ENCODE measurements around the gene ETV6.

ETV6 gene

GRCh38 chr12:11645391-11645790, 4.1 kb upstream of the ETV6 start:
- H3K27ac ChIP-seq = no peak overlapping the region
- TF ChIP-seq ZFX (IDR thresholded peaks at IDR 0.05; ENCODE audit: borderline replicate concordance) (no peak), CTCF (IDR thresholded peaks at IDR 0.05) (no peak)

GRCh38 chr12:11648514-11649412, 711 bp upstream of the ETV6 start:
- peak overlapping the region; percentile 99 for H3K27ac ChIP-seq
- TF ChIP-seq CTCF (IDR thresholded peaks at IDR 0.05) (no peak), ZFX (IDR thresholded peaks at IDR 0.05; ENCODE audit: borderline replicate concordance) (no peak)

GRCh38 chr12:11650286-11651281, 1.1 kb downstream of the ETV6 start:
- no peak for TF ChIP-seq ZFX (IDR thresholded peaks at IDR 0.05; ENCODE audit: borderline replicate concordance)
- no peak for TF ChIP-seq CTCF (IDR thresholded peaks at IDR 0.05)
- H3K27ac ChIP-seq = peak overlapping the region; percentile 99

GRCh38 chr12:11651381-11651780, 1.9 kb downstream of the ETV6 start:
- TF ChIP-seq ZFX (IDR thresholded peaks at IDR 0.05; ENCODE audit: borderline replicate concordance) (no peak), CTCF (IDR thresholded peaks at IDR 0.05) (no peak)
- no peak overlapping the region for H3K27ac ChIP-seq

- TF ChIP-seq ZFX (IDR thresholded peaks at IDR 0.05; ENCODE audit: borderline replicate concordance) (no peak), CTCF (IDR thresholded peaks at IDR 0.05) (no peak)
- no peak overlapping the region for H3K27ac ChIP-seq
These were observed 2.3 kb downstream of the ETV6 start for GRCh38 chr12:11651785-11652184.

GRCh38 chr12:11652351-11653040, 3.0 kb downstream of the ETV6 start:
- no peak overlapping the region for H3K27ac ChIP-seq
- TF ChIP-seq ZFX (IDR thresholded peaks at IDR 0.05; ENCODE audit: borderline replicate concordance) = no peak
- no peak for TF ChIP-seq CTCF (IDR thresholded peaks at IDR 0.05)
